Stomach (tissue), 9 donors: ENCODE results near the gene RAB40A. TPM values are rescaled to one million over a fixed set of nuclear protein-coding genes. Genes with fewer than 3 reads are reported as not detected.
A peak's percentile ranks its signal among the peaks of the same experiment; 100 is the strongest.

Source experiments
- DNase-seq, 2 donors: peaks; one replicate each; pipeline versions ENCODE4 v3.0.0 to v3.0.0-alpha.2; 2013 to 2019
- H3K27ac ChIP-seq, 5 donors: fragments of 200-600 bp in 4 of 5; sonication (generic) in 4 of 5; one replicate each; pipeline ENCODE4 v1.5.1; 2013 to 2019; ENCODE audit warnings: mild to moderate bottlenecking in 1 of 5, moderate library complexity in 1 of 5
- H3K27me3 ChIP-seq, 3 donors: fragments of 200-600 bp; sonication (generic); one replicate each; pipeline ENCODE4 v1.5.1; 2017 to 2019; ENCODE audit warnings: mixed run types in 1 of 3
- H3K36me3 ChIP-seq, 4 donors: fragments of 200-600 bp; sonication (generic); 1 replicate in 3 of 4; 2 replicates in 1 of 4; pipeline ENCODE4 v1.5.1; 2016 to 2019
- H3K4me1 ChIP-seq, 4 donors: fragments of 200-600 bp; sonication (generic); one replicate each; pipeline ENCODE4 v1.5.1; 2016 to 2019
- H3K4me3 ChIP-seq, 4 donors: fragments of 200-600 bp; sonication (generic) in 3 of 4; one replicate each; pipeline ENCODE4 v1.5.1; 2016 to 2019; ENCODE audit warnings: mild to moderate bottlenecking in 1 of 4
- H3K9me3 ChIP-seq, 4 donors: fragments of 200-600 bp; sonication (generic); one replicate each; pipeline ENCODE4 v1.5.1; 2016 to 2019
- POLR2A ChIP-seq, 4 donors: fragments of 450-650 bp; IDR thresholded peaks; one replicate each; pipeline ENCODE4 v1.6.1; 2016; ENCODE audit warnings: antibody characterized with exemption in 4 of 4, control low read depth in 2 of 4, mild to moderate bottlenecking in 1 of 4, moderate library complexity in 1 of 4
- WGBS, 5 donors: extraction: QIAGEN DNeasy Blood & Tissue Kit in 3 of 5; methylation state at CpG; one replicate each; pipeline versions ENCODE4 v1.1.5 to v1.1.7; 2013 to 2018; 5-methylcytosine and 5-hydroxymethylcytosine counted together
- intact Hi-C: fragments of 100-400 bp; cut with DNase I; formaldehyde crosslinking; loops from one replicate; pipeline ENCODE4 v1.15.1; 2023; ENCODE audit warnings: low total_unique reads
- polyA plus RNA-seq, 3 donors: library from polyadenylated mRNA; stranded (reverse); fragments of 200-250 nt; gene quantifications; one replicate each; pipeline ENCODE4 v1.2.3, GENCODE V29; 2013
- total RNA-seq, 5 donors: library from RNA; depleted of rRNA; stranded (reverse); fragments of >200 nt; gene quantifications; one replicate each; pipeline versions ENCODE4 v1.1.0 to v1.2.3, GENCODE V29; 2014 to 2016
- donor health status: healthy with polysubstance abuse.
- donor health status: Bipolar disorder and iron deficiency.
- donor health status: healthy.

Gene RAB40A
- total and polyA plus RNA-seq, 8 donors, result 0.19 to 0.98 (median 0.61) TPM; not detected in 3

DNA sequence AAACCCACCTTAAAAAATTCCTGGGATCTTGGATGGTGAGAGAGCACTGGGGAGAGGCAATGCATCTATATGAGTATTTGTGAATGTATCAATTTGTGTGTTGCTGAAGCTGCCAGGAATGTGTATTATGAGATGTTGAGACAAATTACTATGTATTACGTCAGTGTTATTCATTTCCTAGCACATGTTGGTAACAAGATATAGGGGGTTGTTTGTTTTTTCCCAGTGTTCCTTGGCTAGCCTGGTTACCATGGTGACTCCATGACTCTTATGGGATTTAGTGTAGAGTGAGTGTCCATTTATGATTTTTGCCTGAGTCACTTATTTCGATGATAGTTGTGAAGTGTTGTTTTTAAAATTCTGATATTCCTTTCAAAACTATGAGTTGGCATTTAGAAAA, 65.6 kb downstream of the RAB40A start:
- Histone ChIP-seq H3K4me3 (no peak overlapping the region), H3K4me1 (no peaks in the 10 kb centered on the region), H3K36me3 (peaks cover 0 to 3% (median 0%) of the 10 kb centered on the region in 4 donors), H3K27ac (no peak overlapping the region), H3K9me3 (peaks cover 0 to 16% (median 2%) of the 10 kb centered on the region in 4 donors), H3K27me3 (no peaks in the 10 kb centered on the region)
- TF ChIP-seq POLR2A (IDR thresholded peaks at IDR 0.05), result no peak
- 70 to 90% (median 82%) methylated on average over 2 of the region's 2 CpGs for WGBS, 5 donors
- DNase-seq, result peak in 1 of 2 donors; percentile 31
- intact Hi-C loops, result no loop called here

Other genes starting within 250 kb of the RAB40A start
- 1 to 10 TPM in 1 of 5 donors, not detected in 4; 1.7 TPM for gene TCEAL5, start 242.7 kb downstream of the RAB40A start, total RNA-seq
- 1 to 10 TPM in 1 of 3 donors, under 1 TPM in 2; 0.43 to 1.2 (median 0.61) TPM for gene TCEAL5, start 242.7 kb downstream of the RAB40A start, polyA plus RNA-seq
- gene BEX2, start 208.5 kb downstream of the RAB40A start, total RNA-seq, result 10 to 100 TPM in 2 of 5 donors, under 1 TPM in 1, not detected in 2; 0.87 to 83.3 (median 20.0) TPM
- gene BEX2, start 208.5 kb downstream of the RAB40A start, polyA plus RNA-seq, result 10 to 100 TPM; 16.9 to 29.1 (median 20.8) TPM
- 10 to 100 TPM in 3 of 5 donors, 1 to 10 TPM in 2; 2.6 to 51.3 (median 17.0) TPM for gene TCEAL7, start 189.2 kb downstream of the RAB40A start, total RNA-seq
- 10 to 100 TPM in 1 of 3 donors, 1 to 10 TPM in 2; 5.6 to 12.3 (median 9.8) TPM for gene TCEAL7, start 189.2 kb downstream of the RAB40A start, polyA plus RNA-seq
- 100 to 1,000 TPM in 1 of 5 donors, 10 to 100 TPM in 4; 16.1 to 128 (median 46.1) TPM for gene TCEAL9, start 163.0 kb downstream of the RAB40A start, total RNA-seq
- gene TCEAL9, start 163.0 kb downstream of the RAB40A start, polyA plus RNA-seq, result 100 to 1,000 TPM in 2 of 3 donors, 10 to 100 TPM in 1; 54.7 to 185 (median 128) TPM
- gene BEX3, start 143.0 kb downstream of the RAB40A start, total RNA-seq, result 100 to 1,000 TPM in 1 of 5 donors, 10 to 100 TPM in 3, 1 to 10 TPM in 1; 1.2 to 146 (median 28.6) TPM
- 100 to 1,000 TPM in 1 of 3 donors, 10 to 100 TPM in 2; 73.5 to 101 (median 94.7) TPM for gene BEX3, start 143.0 kb downstream of the RAB40A start, polyA plus RNA-seq
- 100 to 1,000 TPM in 2 of 5 donors, 10 to 100 TPM in 2, 1 to 10 TPM in 1; 5.8 to 247 (median 59.8) TPM for gene TCEAL4, start 66.0 kb upstream of the RAB40A start, total RNA-seq
- gene TCEAL4, start 66.0 kb upstream of the RAB40A start, polyA plus RNA-seq, result 100 to 1,000 TPM; 174 to 247 (median 186) TPM
- gene TCEAL3, start 88.5 kb upstream of the RAB40A start, total RNA-seq, result 10 to 100 TPM; 16.3 to 33.6 (median 22.8) TPM
- gene TCEAL3, start 88.5 kb upstream of the RAB40A start, polyA plus RNA-seq, result 10 to 100 TPM; 42.2 to 57.3 (median 56.3) TPM
- gene TCEAL1, start 109.5 kb upstream of the RAB40A start, total RNA-seq, result 100 to 1,000 TPM in 1 of 5 donors, 10 to 100 TPM in 3, 1 to 10 TPM in 1; 2.9 to 183 (median 43.9) TPM
- gene TCEAL1, start 109.5 kb upstream of the RAB40A start, polyA plus RNA-seq, result 10 to 100 TPM; 40.5 to 44.6 (median 43.1) TPM
- 100 to 1,000 TPM; 104 to 441 (median 238) TPM for gene MORF4L2, start 167.2 kb upstream of the RAB40A start, total RNA-seq
- gene MORF4L2, start 167.2 kb upstream of the RAB40A start, polyA plus RNA-seq, result 100 to 1,000 TPM; 167 to 268 (median 259) TPM
- gene TMEM31, start 191.4 kb upstream of the RAB40A start, total RNA-seq, result not detected
- not detected for gene TMEM31, start 191.4 kb upstream of the RAB40A start, polyA plus RNA-seq